ENCODE results near the gene TRAFD1.

TRAFD1 gene

GRCh38 chr12:112178796-112179195 lies 53.4 kb downstream of the TRAFD1 start:
- Histone ChIP-seq H3K27ac (no peak overlapping the region), H3K36me3 (peaks cover 77% of the 10 kb centered on the region), H3K4me1 (ENCODE audit: control insufficient read depth in 1 of 2, insufficient read depth in 1 of 2, low read depth in 1 of 2, low read length in 1 of 2) (no peaks in the 10 kb centered on the region), H3K4me3 (ENCODE audit: low read depth in 1 of 2, low read length in 1 of 2) (no peak overlapping the region), H3K9me3 (no peaks in the 10 kb centered on the region), H3K27me3 (no peaks in the 10 kb centered on the region)
- TF ChIP-seq CTCF (IDR thresholded peaks at IDR 0.05): no peak

- H3K27ac ChIP-seq: no peak overlapping the region
- H3K36me3 ChIP-seq: peaks cover 78% of the 10 kb centered on the region
- no peaks in the 10 kb centered on the region for H3K4me1 ChIP-seq (ENCODE audit: control insufficient read depth in 1 of 2, insufficient read depth in 1 of 2, low read depth in 1 of 2, low read length in 1 of 2)
- H3K9me3 ChIP-seq: no peaks in the 10 kb centered on the region
- no peaks in the 10 kb centered on the region for H3K27me3 ChIP-seq
- no peak overlapping the region for H3K4me3 ChIP-seq (ENCODE audit: low read depth in 1 of 2, low read length in 1 of 2)
- TF ChIP-seq CTCF (IDR thresholded peaks at IDR 0.05): no peak
Measured at GRCh38 chr12:112179341-112179740, 54.0 kb downstream of the TRAFD1 start.

- TF ChIP-seq CTCF (IDR thresholded peaks at IDR 0.05): no peak
- no peak overlapping the region for H3K27ac ChIP-seq
- H3K4me1 ChIP-seq (ENCODE audit: control insufficient read depth in 1 of 2, insufficient read depth in 1 of 2, low read depth in 1 of 2, low read length in 1 of 2): no peaks in the 10 kb centered on the region
- H3K9me3 ChIP-seq: no peaks in the 10 kb centered on the region
- no peak overlapping the region for H3K4me3 ChIP-seq (ENCODE audit: low read depth in 1 of 2, low read length in 1 of 2)
- H3K36me3 ChIP-seq: peaks cover 78% of the 10 kb centered on the region
- H3K27me3 ChIP-seq: no peaks in the 10 kb centered on the region
Measured at GRCh38 chr12:112179916-112180315, 54.6 kb downstream of the TRAFD1 start.

- no peaks in the 10 kb centered on the region for H3K27me3 ChIP-seq
- TF ChIP-seq CTCF (IDR thresholded peaks at IDR 0.05): no peak
- peaks cover 78% of the 10 kb centered on the region for H3K36me3 ChIP-seq
Measured at GRCh38 chr12:112180422-112180821, 55.1 kb downstream of the TRAFD1 start.

DNA sequence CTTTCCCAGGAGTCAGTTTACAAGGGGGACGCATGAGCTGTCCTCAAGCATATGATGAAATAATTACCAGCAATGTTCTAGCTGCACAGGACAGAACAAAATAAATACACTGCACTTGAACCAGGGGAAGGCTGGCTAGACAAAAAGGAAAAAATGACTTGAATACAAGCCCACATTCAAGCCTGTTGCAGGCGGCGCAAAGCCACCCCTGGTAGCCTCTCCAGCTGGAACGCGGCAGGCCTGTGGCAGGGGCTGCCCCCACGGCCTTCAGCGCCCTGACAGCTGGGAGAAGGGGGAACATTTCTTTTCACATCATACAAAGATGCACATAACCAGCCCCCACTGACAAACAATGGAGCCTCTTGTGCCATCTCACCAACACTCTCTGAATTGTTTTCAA lies 57.1 kb downstream of the TRAFD1 start:
- no peak for TF ChIP-seq CTCF (IDR thresholded peaks at IDR 0.05)
- H3K4me1 ChIP-seq (ENCODE audit: control insufficient read depth in 1 of 2, insufficient read depth in 1 of 2, low read depth in 1 of 2, low read length in 1 of 2): no peaks in the 10 kb centered on the region
- H3K36me3 ChIP-seq: peaks cover 75% of the 10 kb centered on the region
- no peak overlapping the region for H3K27ac ChIP-seq
- H3K4me3 ChIP-seq (ENCODE audit: low read depth in 1 of 2, low read length in 1 of 2): no peak overlapping the region
- H3K27me3 ChIP-seq: no peaks in the 10 kb centered on the region
- H3K9me3 ChIP-seq: no peaks in the 10 kb centered on the region

More at GRCh38 chr12:112180422-112180821, 55.1 kb downstream of the TRAFD1 start:
- H3K4me1 ChIP-seq (ENCODE audit: control insufficient read depth in 1 of 2, insufficient read depth in 1 of 2, low read depth in 1 of 2, low read length in 1 of 2): no peaks in the 10 kb centered on the region
- H3K9me3 ChIP-seq: no peaks in the 10 kb centered on the region
- no peak overlapping the region for H3K4me3 ChIP-seq (ENCODE audit: low read depth in 1 of 2, low read length in 1 of 2)
- no peak overlapping the region for H3K27ac ChIP-seq

Measured in neutrophil (primary cell).